Measurements from ENCODE around the gene ATP5MG.

- no peak for TF ChIP-seq MAX (IDR thresholded peaks at IDR 0.05)
- no peak for TF ChIP-seq CHD4 (IDR thresholded peaks at IDR 0.05; ENCODE audit: borderline replicate concordance)
- no peak for TF ChIP-seq CTCF (IDR thresholded peaks at IDR 0.05)
- no peak for TF ChIP-seq HMGXB4 (CRISPR knock-in tag; IDR thresholded peaks at IDR 0.05; ENCODE audit: borderline replicate concordance)
- TF ChIP-seq REST (IDR thresholded peaks at IDR 0.05), result no peak
Measured at GRCh38 chr11:118441770-118442275, 40.4 kb downstream of the ATP5MG start.

Measured in A549 (cell line).